ENCODE data around the gene BTG2. TPM values are rescaled to one million over a fixed set of nuclear protein-coding genes. Genes with fewer than 3 reads are reported as not detected.
A peak's percentile ranks its signal among the peaks of the same experiment; 100 is the strongest.

Gene BTG2
- total RNA-seq, 2 donors from 2014 or later, result 119 to 164 TPM

- DNase-seq (ENCODE audit: low spot score) (no peak), ATAC-seq (ENCODE audit: insufficient number of reproducible peaks, low FRiP score, low read depth) (no peak)
- Histone ChIP-seq H3K27ac (no peak overlapping the region), H3K27me3 (replicated peaks; ENCODE audit: insufficient read depth) (no peaks in the 10 kb centered on the region), H3K4me1 (ENCODE audit: control insufficient read depth in 1 of 2, low read depth in 2 of 2) (peaks cover 19 to 39% of the 10 kb centered on the region in 2 donors), H3K9me3 (no peaks in the 10 kb centered on the region), H3K36me3 (no peaks in the 10 kb centered on the region), H3K4me3 (no peak overlapping the region)
- TF ChIP-seq CTCF (IDR thresholded peaks at IDR 0.05), result no peak
These were observed 34.1 kb upstream of the BTG2 start for GRCh38 chr1:203271018-203271743.

GRCh38 chr1:203271962-203272632 is 33.2 kb upstream of the BTG2 start:
- Histone ChIP-seq H3K27me3 (replicated peaks; ENCODE audit: insufficient read depth) (no peaks in the 10 kb centered on the region), H3K4me3 (no peak overlapping the region), H3K27ac (no peak overlapping the region), H3K4me1 (ENCODE audit: control insufficient read depth in 1 of 2, low read depth in 2 of 2) (peaks cover 20 to 47% of the 10 kb centered on the region in 2 donors), H3K9me3 (no peaks in the 10 kb centered on the region), H3K36me3 (no peaks in the 10 kb centered on the region)
- DNase-seq (ENCODE audit: low spot score), result no peak
- no peak for ATAC-seq (ENCODE audit: insufficient number of reproducible peaks, low FRiP score, low read depth)
- TF ChIP-seq CTCF (IDR thresholded peaks at IDR 0.05), result no peak

- no peak for TF ChIP-seq CTCF (IDR thresholded peaks at IDR 0.05)
- H3K27ac ChIP-seq, result peak overlapping the region in 1 of 2 donors; percentile 84
These were observed 32.6 kb upstream of the BTG2 start for GRCh38 chr1:203272633-203273205.

GRCh38 chr1:203273206-203273868 is 32.0 kb upstream of the BTG2 start:
- Histone ChIP-seq H3K9me3 (no peaks in the 10 kb centered on the region), H3K36me3 (no peaks in the 10 kb centered on the region), H3K4me1 (ENCODE audit: control insufficient read depth in 1 of 2, low read depth in 2 of 2) (peaks cover 28 to 55% of the 10 kb centered on the region in 2 donors), H3K27me3 (replicated peaks; ENCODE audit: insufficient read depth) (no peaks in the 10 kb centered on the region), H3K4me3 (peak overlapping the region; percentile 34), H3K27ac (peak overlapping the region; percentile 84 to 89)
- ATAC-seq (ENCODE audit: insufficient number of reproducible peaks, low FRiP score, low read depth), result peak; percentile 21
- peak; percentile 87 for DNase-seq (ENCODE audit: low spot score)
- TF ChIP-seq CTCF (IDR thresholded peaks at IDR 0.05), result peak; percentile 98

More at GRCh38 chr1:203272633-203273205, 32.6 kb upstream of the BTG2 start:
- Histone ChIP-seq H3K36me3 (no peaks in the 10 kb centered on the region), H3K9me3 (no peaks in the 10 kb centered on the region), H3K27me3 (replicated peaks; ENCODE audit: insufficient read depth) (no peaks in the 10 kb centered on the region), H3K4me1 (ENCODE audit: control insufficient read depth in 1 of 2, low read depth in 2 of 2) (peaks cover 24 to 51% of the 10 kb centered on the region in 2 donors), H3K4me3 (peak overlapping the region; percentile 34)
- ATAC-seq (ENCODE audit: insufficient number of reproducible peaks, low FRiP score, low read depth), result no peak
- no peak for DNase-seq (ENCODE audit: low spot score)
